Bronchus fibroblast of lung (primary cell): ENCODE data around the gene EXO5. TPM values are rescaled to one million over a fixed set of nuclear protein-coding genes. Genes with fewer than 3 reads are reported as not detected.

Source experiments
- total RNA-seq: library from RNA; depleted of rRNA; stranded (reverse); fragments of >200 nt; gene quantifications from 2 replicates; pipeline ENCODE4 v1.2.3, GENCODE V29; 2015

Gene EXO5
- 8.0 and 10.3 TPM in 2 replicates for total RNA-seq

GRCh38 chr1:40508375-40509341 lies at the start of gene EXO5:
Gene EXO5, plus strand, starts transcription at chr1:40508767. Its CDS starts 5,778 bp downstream, at chr1:40514545.

GRCh38 chr1:40476924-40477677 lies 31.5 kb upstream of the EXO5 start, which contains the start of gene ZFP69:
Gene ZFP69, plus strand, starts transcription at chr1:40477290. Its CDS starts 2,072 bp downstream, at chr1:40479362.

DNA sequence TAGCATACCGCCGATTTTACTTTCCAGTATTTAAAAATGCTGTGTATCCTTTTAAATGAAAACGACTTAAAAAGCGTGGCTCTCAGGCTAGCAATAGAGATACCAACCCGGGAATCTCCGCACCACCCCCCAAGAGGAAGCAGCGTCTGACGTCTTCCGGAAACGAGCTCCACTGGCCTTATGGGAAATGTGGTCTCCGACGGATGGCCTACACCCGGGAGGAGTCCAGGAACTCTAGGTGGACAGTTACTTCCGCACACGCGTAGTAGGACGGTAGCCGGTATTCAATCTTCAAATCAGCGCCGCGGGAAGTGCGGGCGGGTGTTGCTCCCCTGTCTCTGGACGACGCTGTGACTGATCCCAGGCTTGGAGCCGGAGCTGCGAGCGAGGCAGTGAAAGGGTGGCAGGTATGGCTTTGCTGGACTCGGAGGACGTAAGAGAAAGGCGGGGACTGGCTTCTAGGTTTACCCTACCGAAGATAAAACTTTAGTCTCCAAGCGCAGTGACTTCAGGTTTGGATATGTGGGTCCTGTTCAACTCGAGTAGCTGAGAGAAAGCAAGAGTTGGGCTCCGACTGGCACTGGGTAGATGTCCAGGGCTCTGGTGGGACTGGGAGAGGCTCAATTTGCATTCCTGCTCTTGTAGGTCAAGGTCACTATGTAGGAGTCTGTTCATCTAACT lies 23.0 kb downstream of the EXO5 start, which contains the start of gene ZNF684:
ZNF684 (plus strand) TSS at position 257 of the 681 bp plus-strand sequence. CDS start 1,530 bp downstream, outside the sequence.

Other genes starting within 250 kb of the EXO5 start
- gene COL9A2, start 191.5 kb upstream of the EXO5 start, total RNA-seq, result 4.9 and 5.6 TPM in 2 replicates
- gene SMAP2, start 135.0 kb upstream of the EXO5 start, total RNA-seq, result 22.0 and 23.2 TPM in 2 replicates
- gene ZFP69B, start 58.3 kb upstream of the EXO5 start, total RNA-seq, result 2.5 TPM in 2 replicates
- gene ZFP69, start 31.5 kb upstream of the EXO5 start, total RNA-seq, result 2.8 and 3.0 TPM in 2 replicates
- 2.8 and 7.4 TPM in 2 replicates for gene ZNF684, start 22.9 kb downstream of the EXO5 start, total RNA-seq
- gene RIMS3, start 156.9 kb downstream of the EXO5 start, total RNA-seq, result 0.15 and 1.0 TPM in 2 replicates
- gene NFYC, start 182.9 kb downstream of the EXO5 start, total RNA-seq, result 35.8 and 36.0 TPM in 2 replicates